Body of pancreas (tissue), 4 donors: ENCODE measurements around the gene EBF3.

Source experiments
- POLR2A ChIP-seq, 3 donors: fragments of 450-650 bp; IDR thresholded peaks; one replicate each; pipeline ENCODE4 v1.6.1; 2016; ENCODE audit warnings: antibody characterized with exemption in 3 of 3, mild to moderate bottlenecking in 2 of 3
- TF ChIP-seq, protein P1 (sequence below), 7 experiments: fragments of 450-650 bp in 4 of 7; fragments of 200-600 bp in 3 of 7; sonication (generic) in 3 of 7; IDR thresholded peaks; one replicate each; pipeline ENCODE4 v1.5.1; 2016 to 2019; ENCODE audit warnings: antibody characterized with exemption in 7 of 7

DNA sequence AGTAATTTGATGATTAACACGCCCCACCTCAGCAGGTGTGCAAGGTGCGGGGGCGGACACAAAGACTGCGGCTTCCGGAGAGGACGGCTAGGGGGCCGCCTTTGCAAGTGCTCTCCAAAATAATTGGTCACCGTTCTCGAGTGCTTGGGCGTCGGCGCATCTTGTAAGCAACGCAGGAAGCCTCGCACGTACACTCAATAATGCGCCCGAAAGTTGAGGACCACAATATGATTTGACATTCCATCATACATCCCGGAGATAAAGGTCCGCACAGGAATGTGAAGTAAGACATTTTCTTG, 114.7 kb downstream of the EBF3 start:
- TF ChIP-seq, protein P1, sequence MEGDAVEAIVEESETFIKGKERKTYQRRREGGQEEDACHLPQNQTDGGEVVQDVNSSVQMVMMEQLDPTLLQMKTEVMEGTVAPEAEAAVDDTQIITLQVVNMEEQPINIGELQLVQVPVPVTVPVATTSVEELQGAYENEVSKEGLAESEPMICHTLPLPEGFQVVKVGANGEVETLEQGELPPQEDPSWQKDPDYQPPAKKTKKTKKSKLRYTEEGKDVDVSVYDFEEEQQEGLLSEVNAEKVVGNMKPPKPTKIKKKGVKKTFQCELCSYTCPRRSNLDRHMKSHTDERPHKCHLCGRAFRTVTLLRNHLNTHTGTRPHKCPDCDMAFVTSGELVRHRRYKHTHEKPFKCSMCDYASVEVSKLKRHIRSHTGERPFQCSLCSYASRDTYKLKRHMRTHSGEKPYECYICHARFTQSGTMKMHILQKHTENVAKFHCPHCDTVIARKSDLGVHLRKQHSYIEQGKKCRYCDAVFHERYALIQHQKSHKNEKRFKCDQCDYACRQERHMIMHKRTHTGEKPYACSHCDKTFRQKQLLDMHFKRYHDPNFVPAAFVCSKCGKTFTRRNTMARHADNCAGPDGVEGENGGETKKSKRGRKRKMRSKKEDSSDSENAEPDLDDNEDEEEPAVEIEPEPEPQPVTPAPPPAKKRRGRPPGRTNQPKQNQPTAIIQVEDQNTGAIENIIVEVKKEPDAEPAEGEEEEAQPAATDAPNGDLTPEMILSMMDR (IDR thresholded peaks at IDR 0.05): no peak
- TF ChIP-seq POLR2A (IDR thresholded peaks at IDR 0.05): no peak
